ENCODE measurements around the gene FAM83D. TPM values are rescaled to one million over a fixed set of nuclear protein-coding genes. Genes with fewer than 3 reads are reported as not detected.

FAM83D gene
- total RNA-seq (2014; rRNA removed; shearing (Covaris generic)) (81.6 and 91.3 TPM in 2 replicates), polyA plus RNA-seq (2016; fragmentation: Nextera tagmentation; extraction: Ambion mirVana) (31.1 and 33.3 TPM in 2 replicates)
- long read RNA-seq, transcript FAM83D-201 (4 exons, 2,475 nt) = major isoform, 38 of 44 reads
- long read RNA-seq, partial matches to known transcripts = 0 of 44 reads
- long read RNA-seq, other reads (novel, unspliced or antisense) = 6 of 44 reads

- Mint-ChIP-seq H3K4me1 (peaks cover 22% of the 10 kb centered on the region), H3K36me3 (ENCODE audit: low read depth) (peaks cover 19% of the 10 kb centered on the region), H3K27me3 (ENCODE audit: insufficient read depth, low read depth, poor library complexity) (peaks cover 10% of the 10 kb centered on the region), H3K4me3 (peak within 1 kb of the TSS; percentile 90), H3K9me3 (no peaks in the 10 kb centered on the region), H3K27ac (no peak within 1 kb of the TSS)
- Histone ChIP-seq H3K36me3 (ENCODE audit: insufficient read depth) (no peaks in the 10 kb centered on the region; the same call in 1 of the 2 replicates), H4K20me1 (replicated peaks; ENCODE audit: insufficient read depth) (peaks cover 38% of the 10 kb centered on the region), H3F3A (replicated peaks; ENCODE audit: low read depth) (no peaks in the 10 kb centered on the region), H3K9me2 (ENCODE audit: insufficient read depth) (no peaks in the 10 kb centered on the region), H3K79me2 (replicated peaks; ENCODE audit: insufficient read depth) (peaks cover 48% of the 10 kb centered on the region), H3K4me1 (ENCODE audit: insufficient read depth) (peaks cover 22% of the 10 kb centered on the region), H3K4me3 (peak within 1 kb of the TSS; percentile 94), H2AFZ (no peak within 1 kb of the TSS), H3K4me2 (peak within 1 kb of the TSS; percentile 99), H3K27me3 (ENCODE audit: insufficient read depth) (no peaks in the 10 kb centered on the region), H3K27ac (ENCODE audit: low read depth) (no peak within 1 kb of the TSS)
- TF ChIP-seq JUNB (IDR thresholded peaks at IDR 0.05; ENCODE audit: unreplicated experiment) (no peak), ZNF114 (CRISPR knock-in tag; IDR thresholded peaks at IDR 0.05) (no peak), CTCF (conservative IDR thresholded peaks at IDR 0.05; ENCODE audit: low read depth in 2 of 2) (no peak), NANOG (IDR thresholded peaks at IDR 0.05; ENCODE audit: borderline replicate concordance) (no peak), REST (IDR thresholded peaks at IDR 0.05; ENCODE audit: unreplicated experiment) (no peak), STAT1 (IDR thresholded peaks at IDR 0.05; ENCODE audit: unreplicated experiment) (no peak), ETS1 (IDR thresholded peaks at IDR 0.05) (no peak), POLR2AphosphoS5 (IDR thresholded peaks at IDR 0.05; ENCODE audit: low read depth) (peak; percentile 98), EZH2phosphoT487 (IDR thresholded peaks at IDR 0.05; ENCODE audit: unreplicated experiment) (no peak), EZH2 (IDR thresholded peaks at IDR 0.05; ENCODE audit: low read depth, unreplicated experiment) (no peak), CREB1 (CRISPR knock-in tag; IDR thresholded peaks at IDR 0.05; ENCODE audit: low read depth) (0 out of 2 replicates have a peak, but pooled peaks have one; percentile 0), ZNF331 (CRISPR knock-in tag; IDR thresholded peaks at IDR 0.05; ENCODE audit: low read depth) (no peak)
- TF ChIP-seq, protein P1, sequence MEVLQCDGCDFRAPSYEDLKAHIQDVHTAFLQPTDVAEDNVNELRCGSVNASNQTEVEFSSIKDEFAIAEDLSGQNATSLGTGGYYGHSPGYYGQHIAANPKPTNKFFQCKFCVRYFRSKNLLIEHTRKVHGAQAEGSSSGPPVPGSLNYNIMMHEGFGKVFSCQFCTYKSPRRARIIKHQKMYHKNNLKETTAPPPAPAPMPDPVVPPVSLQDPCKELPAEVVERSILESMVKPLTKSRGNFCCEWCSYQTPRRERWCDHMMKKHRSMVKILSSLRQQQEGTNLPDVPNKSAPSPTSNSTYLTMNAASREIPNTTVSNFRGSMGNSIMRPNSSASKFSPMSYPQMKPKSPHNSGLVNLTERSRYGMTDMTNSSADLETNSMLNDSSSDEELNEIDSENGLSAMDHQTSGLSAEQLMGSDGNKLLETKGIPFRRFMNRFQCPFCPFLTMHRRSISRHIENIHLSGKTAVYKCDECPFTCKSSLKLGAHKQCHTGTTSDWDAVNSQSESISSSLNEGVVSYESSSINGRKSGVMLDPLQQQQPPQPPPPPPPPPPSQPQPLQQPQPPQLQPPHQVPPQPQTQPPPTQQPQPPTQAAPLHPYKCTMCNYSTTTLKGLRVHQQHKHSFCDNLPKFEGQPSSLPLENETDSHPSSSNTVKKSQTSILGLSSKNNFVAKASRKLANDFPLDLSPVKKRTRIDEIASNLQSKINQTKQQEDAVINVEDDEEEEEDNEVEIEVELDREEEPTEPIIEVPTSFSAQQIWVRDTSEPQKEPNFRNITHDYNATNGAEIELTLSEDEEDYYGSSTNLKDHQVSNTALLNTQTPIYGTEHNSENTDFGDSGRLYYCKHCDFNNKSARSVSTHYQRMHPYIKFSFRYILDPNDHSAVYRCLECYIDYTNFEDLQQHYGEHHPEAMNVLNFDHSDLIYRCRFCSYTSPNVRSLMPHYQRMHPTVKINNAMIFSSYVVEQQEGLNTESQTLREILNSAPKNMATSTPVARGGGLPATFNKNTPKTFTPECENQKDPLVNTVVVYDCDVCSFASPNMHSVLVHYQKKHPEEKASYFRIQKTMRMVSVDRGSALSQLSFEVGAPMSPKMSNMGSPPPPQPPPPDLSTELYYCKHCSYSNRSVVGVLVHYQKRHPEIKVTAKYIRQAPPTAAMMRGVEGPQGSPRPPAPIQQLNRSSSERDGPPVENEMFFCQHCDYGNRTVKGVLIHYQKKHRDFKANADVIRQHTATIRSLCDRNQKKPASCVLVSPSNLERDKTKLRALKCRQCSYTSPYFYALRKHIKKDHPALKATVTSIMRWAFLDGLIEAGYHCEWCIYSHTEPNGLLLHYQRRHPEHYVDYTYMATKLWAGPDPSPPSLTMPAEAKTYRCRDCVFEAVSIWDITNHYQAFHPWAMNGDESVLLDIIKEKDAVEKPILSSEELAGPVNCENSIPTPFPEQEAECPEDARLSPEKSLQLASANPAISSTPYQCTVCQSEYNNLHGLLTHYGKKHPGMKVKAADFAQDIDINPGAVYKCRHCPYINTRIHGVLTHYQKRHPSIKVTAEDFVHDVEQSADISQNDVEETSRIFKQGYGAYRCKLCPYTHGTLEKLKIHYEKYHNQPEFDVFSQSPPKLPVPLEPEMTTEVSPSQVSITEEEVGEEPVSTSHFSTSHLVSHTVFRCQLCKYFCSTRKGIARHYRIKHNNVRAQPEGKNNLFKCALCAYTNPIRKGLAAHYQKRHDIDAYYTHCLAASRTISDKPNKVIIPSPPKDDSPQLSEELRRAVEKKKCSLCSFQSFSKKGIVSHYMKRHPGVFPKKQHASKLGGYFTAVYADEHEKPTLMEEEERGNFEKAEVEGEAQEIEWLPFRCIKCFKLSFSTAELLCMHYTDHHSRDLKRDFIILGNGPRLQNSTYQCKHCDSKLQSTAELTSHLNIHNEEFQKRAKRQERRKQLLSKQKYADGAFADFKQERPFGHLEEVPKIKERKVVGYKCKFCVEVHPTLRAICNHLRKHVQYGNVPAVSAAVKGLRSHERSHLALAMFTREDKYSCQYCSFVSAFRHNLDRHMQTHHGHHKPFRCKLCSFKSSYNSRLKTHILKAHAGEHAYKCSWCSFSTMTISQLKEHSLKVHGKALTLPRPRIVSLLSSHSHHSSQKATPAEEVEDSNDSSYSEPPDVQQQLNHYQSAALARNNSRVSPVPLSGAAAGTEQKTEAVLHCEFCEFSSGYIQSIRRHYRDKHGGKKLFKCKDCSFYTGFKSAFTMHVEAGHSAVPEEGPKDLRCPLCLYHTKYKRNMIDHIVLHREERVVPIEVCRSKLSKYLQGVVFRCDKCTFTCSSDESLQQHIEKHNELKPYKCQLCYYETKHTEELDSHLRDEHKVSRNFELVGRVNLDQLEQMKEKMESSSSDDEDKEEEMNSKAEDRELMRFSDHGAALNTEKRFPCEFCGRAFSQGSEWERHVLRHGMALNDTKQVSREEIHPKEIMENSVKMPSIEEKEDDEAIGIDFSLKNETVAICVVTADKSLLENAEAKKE (CRISPR knock-in tag; IDR thresholded peaks at IDR 0.05) = no peak
- DNase-seq (ENCODE audit: low spot score) = peak; percentile 100
- peak; percentile 90 for ATAC-seq
These were observed at the start of gene FAM83D for GRCh38 chr20:38926142-38926933. Gene FAM83D (plus strand): TSS chr20:38926417. CDS start chr20:38926443, 26 bp downstream.

All from GM23338 (cell line).